Adrenal gland (tissue), 12 donors: Measurements from ENCODE around the gene CPT1C. TPM values are rescaled to one million over a fixed set of nuclear protein-coding genes. Genes with fewer than 3 reads are reported as not detected.
A peak's percentile ranks its signal among the peaks of the same experiment; 100 is the strongest.

Source experiments
- DNase-seq, 7 donors: peaks; one replicate each; pipeline ENCODE4 v3.0.0-alpha.2; 2019 to 2020
- H3K27ac ChIP-seq, 5 donors: fragments of 200-600 bp; sonication (generic) in 4 of 5; 1 replicate in 3 of 5; 2 replicates in 2 of 5; pipeline versions ENCODE4 v1.5.1 to v1.8.0; 2016 to 2020; ENCODE audit warnings: mild to moderate bottlenecking in 1 of 5
- H3K27me3 ChIP-seq: fragments of 200-600 bp; 2 replicates; pipeline ENCODE4 v1.8.0; 2021
- H3K36me3 ChIP-seq, 2 donors: fragments of 200-600 bp; replicated peaks in 1 of 2; 1 replicate in 1 of 2; 2 replicates in 1 of 2; pipeline versions ENCODE4 v1.5.1 to v1.8.0; 2018 to 2022
- H3K4me1 ChIP-seq, 2 donors: fragments of 200-600 bp; replicated peaks in 1 of 2; 1 replicate in 1 of 2; 2 replicates in 1 of 2; pipeline versions ENCODE4 v1.5.1 to v1.8.0; 2018 to 2021
- H3K4me3 ChIP-seq, 4 donors: fragments of 200-600 bp; sonication (generic) in 3 of 4; one replicate each; pipeline ENCODE4 v1.5.1; 2016 to 2018
- H3K9me3 ChIP-seq, 3 donors: fragments of 200-600 bp; sonication (generic) in 1 of 3; replicated peaks in 1 of 3; 1 replicate in 2 of 3; 2 replicates in 1 of 3; pipeline versions ENCODE4 v1.5.1 to v1.8.0; 2016 to 2021
- POLR2A ChIP-seq, 2 donors: fragments of 450-650 bp; IDR thresholded peaks; one replicate each; pipeline ENCODE4 v1.6.1; 2017; ENCODE audit warnings: antibody characterized with exemption in 2 of 2, mild to moderate bottlenecking in 2 of 2, moderate library complexity in 1 of 2
- WGBS, 4 donors: extraction: QIAGEN DNeasy Blood & Tissue Kit in 2 of 4; methylation state at CpG; one replicate each; pipeline versions ENCODE4 v1.1.5 to v1.1.7; 2013 to 2017; 5-methylcytosine and 5-hydroxymethylcytosine counted together
- intact Hi-C, 2 donors: fragments of 100-400 bp; cut with DNase I; formaldehyde crosslinking; loops; one replicate each; pipeline versions ENCODE4 v1.14.1 to v1.15.0; 2022 to 2023
- polyA plus RNA-seq, 3 donors: library from polyadenylated mRNA; stranded (reverse); fragments of 200-250 nt in 2 of 3; fragments of 350-450 nt in 1 of 3; fragmentation: Illumina TruSeq in 1 of 3; extraction: RNeasy Lipid Tissue Mini Kit (QIAGEN cat#74804) in 1 of 3; gene quantifications; one replicate each; pipeline ENCODE4 v1.2.3, GENCODE V29; 2013 to 2014
- total RNA-seq, 9 donors: library from RNA; depleted of rRNA in 4 of 9; stranded (reverse); fragments of >200 nt in 4 of 9; fragments of 120-200 nt in 1 of 9; fragmentation: NEBNext Ultra II Directional in 1 of 9; extraction: Animal tissue kit (Norgen Biotek cat#: 25700) in 1 of 9; gene quantifications; one replicate each; pipeline versions ENCODE4 v1.1.0 to v1.2.4, GENCODE V29; 2013 to 2023
- TF ChIP-seq, protein P1 (sequence below), 6 experiments: fragments of 450-650 bp in 4 of 6; fragments of 200-600 bp in 2 of 6; sonication (generic) in 1 of 6; IDR thresholded peaks; 1 replicate in 5 of 6; 2 replicates in 1 of 6; pipeline versions ENCODE4 v1.5.1 to v1.8.0; 2016 to 2021; ENCODE audit warnings: antibody characterized with exemption in 6 of 6, mild to moderate bottlenecking in 2 of 6, moderate library complexity in 1 of 6
- donor health status: healthy with polysubstance abuse.
- donor health status: Bipolar disorder and iron deficiency.
- donor health status: DM: yes; HTN: yes; CAD: no.
- donor health status: DM: no; HTN: no; CAD: no.
- donor health status: DM: no; HTN: no; CAD: no.
- donor health status: DM: yes; HTN: yes; CAD: no.

The CPT1C gene
- total and polyA plus RNA-seq, 12 donors = 2.4 to 55.7 (median 5.9) TPM; not detected in 1

DNA sequence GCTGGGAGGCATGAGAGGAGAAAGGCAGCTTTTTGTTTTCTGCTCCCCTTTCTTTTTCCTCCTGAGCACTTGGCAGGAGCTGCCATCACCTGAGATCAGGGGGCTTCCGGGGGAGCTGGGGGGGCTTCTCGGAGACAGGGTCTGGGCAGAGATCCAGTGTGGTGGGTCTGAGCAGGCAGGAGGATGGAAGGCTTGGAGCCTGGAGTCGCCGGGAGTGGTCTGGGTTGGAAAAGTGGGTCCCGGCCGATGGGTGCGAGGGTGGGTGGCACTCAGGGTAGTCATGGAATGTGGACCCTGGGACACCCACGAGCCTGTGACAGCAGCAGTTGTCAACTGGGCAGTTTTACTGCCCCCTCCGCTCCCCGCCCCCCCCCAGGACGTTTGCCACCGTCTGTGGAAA is 3.8 kb upstream of the CPT1C start:
- no peak overlapping the region for H3K4me3 ChIP-seq

DNA sequence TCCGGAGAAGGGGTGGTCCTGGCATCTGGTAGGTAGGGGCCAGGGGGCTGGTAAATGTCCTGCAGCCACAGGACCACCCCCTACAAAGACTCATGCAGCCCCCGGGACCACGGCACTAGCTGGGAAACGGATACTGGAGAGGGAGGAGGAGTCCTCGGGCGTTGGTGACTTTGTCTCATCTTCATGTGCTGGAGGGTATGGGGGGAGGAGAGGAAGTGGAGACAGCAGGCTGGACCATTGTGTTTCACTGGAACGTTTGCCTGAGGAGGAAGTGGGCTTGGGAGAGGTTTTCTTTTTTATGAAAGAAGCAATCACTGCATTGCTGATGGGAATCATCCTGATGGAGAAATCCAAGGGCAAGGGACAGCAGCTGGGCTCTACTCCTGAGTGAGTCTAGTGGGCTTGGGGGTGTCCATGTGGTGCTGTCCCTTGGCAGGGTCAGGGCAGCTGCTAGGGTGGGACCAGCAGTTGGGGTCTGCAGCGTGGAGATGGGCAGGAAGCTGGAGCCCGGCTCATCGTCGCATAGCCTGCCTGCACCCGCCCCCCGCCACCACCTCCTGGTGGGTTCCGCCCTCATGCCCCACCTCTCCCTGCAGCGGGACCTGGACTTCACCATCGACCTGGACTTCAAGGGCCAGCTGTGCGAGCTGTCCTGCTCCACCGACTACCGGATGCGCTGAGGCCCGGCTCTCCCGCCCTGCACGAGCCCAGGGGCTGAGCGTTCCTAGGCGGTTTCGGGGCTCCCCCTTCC is 3.2 kb upstream of the CPT1C start:
- Histone ChIP-seq H3K27me3 (no peaks in the 10 kb centered on the region), H3K4me3 (no peak overlapping the region), H3K4me1 (peaks cover 3 to 25% of the 10 kb centered on the region in 2 donors), H3K9me3 (no peaks in the 10 kb centered on the region), H3K36me3 (peaks cover 0 to 37% of the 10 kb centered on the region in 2 donors), H3K27ac (peak overlapping the region in 1 of 5 donors; percentile 47)
- TF ChIP-seq, protein P1, sequence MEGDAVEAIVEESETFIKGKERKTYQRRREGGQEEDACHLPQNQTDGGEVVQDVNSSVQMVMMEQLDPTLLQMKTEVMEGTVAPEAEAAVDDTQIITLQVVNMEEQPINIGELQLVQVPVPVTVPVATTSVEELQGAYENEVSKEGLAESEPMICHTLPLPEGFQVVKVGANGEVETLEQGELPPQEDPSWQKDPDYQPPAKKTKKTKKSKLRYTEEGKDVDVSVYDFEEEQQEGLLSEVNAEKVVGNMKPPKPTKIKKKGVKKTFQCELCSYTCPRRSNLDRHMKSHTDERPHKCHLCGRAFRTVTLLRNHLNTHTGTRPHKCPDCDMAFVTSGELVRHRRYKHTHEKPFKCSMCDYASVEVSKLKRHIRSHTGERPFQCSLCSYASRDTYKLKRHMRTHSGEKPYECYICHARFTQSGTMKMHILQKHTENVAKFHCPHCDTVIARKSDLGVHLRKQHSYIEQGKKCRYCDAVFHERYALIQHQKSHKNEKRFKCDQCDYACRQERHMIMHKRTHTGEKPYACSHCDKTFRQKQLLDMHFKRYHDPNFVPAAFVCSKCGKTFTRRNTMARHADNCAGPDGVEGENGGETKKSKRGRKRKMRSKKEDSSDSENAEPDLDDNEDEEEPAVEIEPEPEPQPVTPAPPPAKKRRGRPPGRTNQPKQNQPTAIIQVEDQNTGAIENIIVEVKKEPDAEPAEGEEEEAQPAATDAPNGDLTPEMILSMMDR (IDR thresholded peaks at IDR 0.05) = no peak
- no peak for TF ChIP-seq POLR2A (IDR thresholded peaks at IDR 0.05)
- peak in 3 of 7 donors; percentile 27 to 62 (median 40) for DNase-seq
- intact Hi-C loops = no loop called here
- WGBS, 4 donors = 69 to 84% (median 76%) methylated on average over 18 to 26 of the region's 26 CpGs

More for the DNA sequence above, 3.8 kb upstream of the CPT1C start:
- H3K36me3 ChIP-seq = peaks cover 0 to 43% of the 10 kb centered on the region in 2 donors
- no peaks in the 10 kb centered on the region for H3K9me3 ChIP-seq
- H3K27me3 ChIP-seq = no peaks in the 10 kb centered on the region
- no peak for DNase-seq
- 64 to 90% (median 78%) methylated on average over 7 to 12 of the region's 12 CpGs for WGBS, 4 donors
- no peak for TF ChIP-seq POLR2A (IDR thresholded peaks at IDR 0.05)
- TF ChIP-seq, protein P1 (IDR thresholded peaks at IDR 0.05) = no peak
- H3K4me1 ChIP-seq = peaks cover 5 to 29% of the 10 kb centered on the region in 2 donors
- intact Hi-C loops = no loop called here
- H3K27ac ChIP-seq = peak overlapping the region in 1 of 5 donors; percentile 47

DNA sequence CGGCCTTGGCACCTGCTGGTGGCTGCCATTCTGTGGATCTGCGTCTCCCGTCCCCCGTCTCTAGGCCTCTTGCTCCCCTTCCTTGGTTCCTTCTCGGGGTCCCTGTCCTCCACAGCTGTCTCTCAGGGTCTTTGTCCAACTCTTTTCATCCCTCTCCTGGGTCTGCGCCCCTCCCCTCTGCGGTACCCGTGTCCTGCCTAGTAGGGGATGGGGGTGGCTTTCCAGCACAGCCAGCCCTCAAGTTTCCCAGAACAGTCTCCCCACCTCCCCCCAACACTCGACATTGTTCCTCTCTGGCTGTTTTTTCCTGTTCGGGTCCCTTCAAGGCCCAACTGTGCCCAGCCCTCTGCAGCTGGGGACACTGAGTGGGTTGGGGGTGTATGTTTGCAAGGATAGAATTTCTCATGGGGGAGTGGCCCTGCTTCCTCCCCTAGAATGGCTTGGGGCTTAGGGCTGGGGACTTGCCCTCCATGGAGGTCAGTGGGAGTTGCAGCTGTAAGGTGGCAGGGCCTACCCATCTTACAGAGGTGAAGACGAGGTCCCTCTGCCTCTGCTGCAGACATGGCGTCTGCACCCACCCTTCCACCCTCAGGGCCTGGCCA is 2.3 kb upstream of the CPT1C start:
- Histone ChIP-seq H3K9me3 (no peaks in the 10 kb centered on the region), H3K36me3 (peaks cover 0 to 29% of the 10 kb centered on the region in 2 donors), H3K27ac (peak overlapping the region in 1 of 5 donors; percentile 3), H3K27me3 (no peaks in the 10 kb centered on the region), H3K4me3 (no peak overlapping the region), H3K4me1 (peaks cover 3 to 25% of the 10 kb centered on the region in 2 donors)
- intact Hi-C loops = no loop called here
- DNase-seq = no peak
- 74 to 76% (median 76%) methylated on average over 10 to 12 of the region's 12 CpGs for WGBS, 4 donors
- TF ChIP-seq, protein P1 (IDR thresholded peaks at IDR 0.05) = no peak
- TF ChIP-seq POLR2A (IDR thresholded peaks at IDR 0.05) = no peak
